Heart right ventricle (tissue), 16 donors: ENCODE data around the gene SNX6. TPM values are rescaled to one million over a fixed set of nuclear protein-coding genes. Genes with fewer than 3 reads are reported as not detected.

ENCODE experiments used
- ATAC-seq, 8 donors: fragments of 200-7000 bp; cut with Tn5 transposase; one replicate each; pipeline ENCODE4 v1.9.1; 2020; ENCODE audit warnings: mild to moderate bottlenecking in 8 of 8, moderate library complexity in 8 of 8, moderate number of reproducible peaks in 1 of 8
- DNase-seq, 2 donors: peaks; one replicate each; pipeline ENCODE4 v3.0.0-alpha.2; 2020
- H3K27ac ChIP-seq, 10 donors: fragments of 200-600 bp; sonication (generic) in 2 of 10; one replicate each; pipeline versions ENCODE4 v1.5.0 to v1.8.0; 2020 to 2022; ENCODE audit warnings: mild to moderate bottlenecking in 3 of 10
- H3K27me3 ChIP-seq, 7 donors: fragments of 200-600 bp; one replicate each; pipeline ENCODE4 v1.8.0; 2021 to 2022; ENCODE audit warnings: mild to moderate bottlenecking in 2 of 7
- H3K36me3 ChIP-seq, 9 donors: fragments of 200-600 bp; sonication (generic) in 1 of 9; one replicate each; pipeline versions ENCODE4 v1.5.0 to v1.8.0; 2020 to 2022; ENCODE audit warnings: mild to moderate bottlenecking in 2 of 9
- H3K4me1 ChIP-seq, 9 donors: fragments of 200-600 bp; sonication (generic) in 1 of 9; one replicate each; pipeline versions ENCODE4 v1.5.0 to v1.8.0; 2020 to 2022; ENCODE audit warnings: mild to moderate bottlenecking in 4 of 9
- H3K4me3 ChIP-seq, 10 donors: fragments of 200-600 bp; sonication (generic) in 2 of 10; one replicate each; pipeline versions ENCODE4 v1.5.0 to v1.8.0; 2020 to 2022; ENCODE audit warnings: mild to moderate bottlenecking in 7 of 10, moderate library complexity in 2 of 10
- H3K9me3 ChIP-seq, 11 donors: fragments of 200-600 bp in 10 of 11; sonication (generic) in 2 of 11; one replicate each; pipeline versions ENCODE4 v1.5.0 to v1.8.0; 2013 to 2022; ENCODE audit warnings: mild to moderate bottlenecking in 2 of 11, control low read depth in 1 of 11, moderate library complexity in 1 of 11
- CTCF ChIP-seq, 9 donors: fragments of 200-600 bp; sonication (generic) in 2 of 9; IDR thresholded peaks; one replicate each; pipeline versions ENCODE4 v1.5.0 to v1.8.0; 2021 to 2022; ENCODE audit warnings: antibody characterized with exemption in 9 of 9, mild to moderate bottlenecking in 5 of 9, moderate library complexity in 1 of 9
- WGBS, 2 donors: extraction: QIAGEN DNeasy Blood & Tissue Kit; methylation state at CpG; one replicate each; pipeline ENCODE4 v1.1.7; 2013; ENCODE audit warnings: inconsistent platforms in 1 of 2; 5-methylcytosine and 5-hydroxymethylcytosine counted together
- intact Hi-C, 10 donors: fragments of 100-400 bp; cut with DNase I; formaldehyde crosslinking; loops; one replicate each; pipeline versions ENCODE4 v1.11.1 to v1.14.2; 2022
- polyA plus RNA-seq, 2 donors: library from polyadenylated mRNA; stranded (reverse); fragments of 200-250 nt; gene quantifications; one replicate each; pipeline ENCODE4 v1.2.3, GENCODE V29; 2013
- total RNA-seq, 10 donors: library from RNA; stranded (reverse); fragmentation: NEBNext Ultra II Directional in 3 of 10; extraction: Animal tissue kit (Norgen Biotek cat#: 25700) in 3 of 10; gene quantifications; one replicate each; pipeline versions ENCODE4 v1.2.1 to v1.2.4, GENCODE V29; 2021 to 2023
- donor health status: Arrhythmogenic right ventricular cardiomyopathy.
- donor health status: ischemic (EF 13 %, LVEDD 7.1; RV severe dilation, severe dysfunction).
- donor health status: healthy with polysubstance abuse.
- donor health status: DM: no; HTN: yes; CAD: no.
- donor health status: DM: no; HTN: no; CAD: no.
- donor health status: ischemic (EF 25% LVEDD 6.9; RV normal size, moderate dysfunction).
- donor health status: ischemic (EF 25% LVEDD 5.7; RV mildly dilated, moderate dysfunction).
- donor health status: healthy.
- donor health status: DM: yes; HTN: yes; CAD: no.
- donor health status: Ischemic cardiomyopathy.
- donor health status: ischemic (EF 35%, LVEDD 5.7; RV mildly dilated, moderate dysfunction).
- donor health status: nonischemic (EF 11% LVEDD 7.7; RV severe dilation, severe dysfunction).
- donor health status: DM: yes; HTN: yes; CAD: no.
- donor health status: PGD.
- donor health status: ischemic (EF 29% LVEDD 5.4; RV normal size, mild dysfunction).
- donor health status: nonischemic (EF 23%, LVEDD 6.1; RV moderate dilation, normal function).

Gene SNX6
- total and polyA plus RNA-seq, 12 donors, result 17.3 to 89.8 (median 57.3) TPM

GRCh38 chr14:34592623-34593022 lies 37.3 kb downstream of the SNX6 start:
- ATAC-seq (peak; percentile 80 to 95 (median 88)), DNase-seq (peak in 1 of 2 donors; percentile 40)
- H3K9me3 ChIP-seq, result no peaks in the 10 kb centered on the region
- peaks cover 0 to 12% (median 3%) of the 10 kb centered on the region in 9 donors for H3K4me1 ChIP-seq
- H3K4me3 ChIP-seq, result no peak overlapping the region
- peaks cover 0 to 100% (median 86%) of the 10 kb centered on the region in 9 donors for H3K36me3 ChIP-seq
- H3K27ac ChIP-seq, result peak overlapping the region in 8 of 10 donors; percentile 4 to 73 (median 46)
- TF ChIP-seq CTCF (IDR thresholded peaks at IDR 0.05), result no peak
- 45 to 62% methylated on average over 5 of the region's 5 CpGs for WGBS, 2 donors
- intact Hi-C loops, result no loop called here
- H3K27me3 ChIP-seq, result no peaks in the 10 kb centered on the region

- no peak for ATAC-seq
- 85 to 92% methylated on average over 6 of the region's 6 CpGs for WGBS, 2 donors
- TF ChIP-seq CTCF (IDR thresholded peaks at IDR 0.05), result no peak
- no peaks in the 10 kb centered on the region for H3K9me3 ChIP-seq
- DNase-seq, result no peak
- peaks cover 0 to 100% (median 67%) of the 10 kb centered on the region in 9 donors for H3K36me3 ChIP-seq
- H3K4me3 ChIP-seq, result no peak overlapping the region
- no peaks in the 10 kb centered on the region for H3K4me1 ChIP-seq
- H3K27me3 ChIP-seq, result no peaks in the 10 kb centered on the region
- no peak overlapping the region for H3K27ac ChIP-seq
- intact Hi-C loops, result no loop called here
These were observed 46.4 kb downstream of the SNX6 start for GRCh38 chr14:34583525-34583924.

- H3K9me3 ChIP-seq, result no peaks in the 10 kb centered on the region
- peaks cover 0 to 100% (median 65%) of the 10 kb centered on the region in 9 donors for H3K36me3 ChIP-seq
- TF ChIP-seq CTCF (IDR thresholded peaks at IDR 0.05), result no peak
- 97 to 98% methylated on average over 9 of the region's 11 CpGs for WGBS, 2 donors
- intact Hi-C loops, result no loop called here
- no peaks in the 10 kb centered on the region for H3K4me1 ChIP-seq
- no peak overlapping the region for H3K27ac ChIP-seq
- ATAC-seq (no peak), DNase-seq (no peak)
- H3K27me3 ChIP-seq, result no peaks in the 10 kb centered on the region
- no peak overlapping the region for H3K4me3 ChIP-seq
These were observed 47.7 kb downstream of the SNX6 start for GRCh38 chr14:34582117-34582680.

- intact Hi-C loops, result no loop called here
- H3K27me3 ChIP-seq, result no peaks in the 10 kb centered on the region
- peaks cover 0 to 100% (median 62%) of the 10 kb centered on the region in 9 donors for H3K36me3 ChIP-seq
- WGBS, 2 donors, result 96 to 99% methylated on average over 5 of the region's 5 CpGs
- no peaks in the 10 kb centered on the region for H3K9me3 ChIP-seq
- TF ChIP-seq CTCF (IDR thresholded peaks at IDR 0.05), result no peak
- DNase-seq (no peak), ATAC-seq (no peak)
- no peak overlapping the region for H3K4me3 ChIP-seq
- H3K27ac ChIP-seq, result no peak overlapping the region
- no peaks in the 10 kb centered on the region for H3K4me1 ChIP-seq
These were observed 49.6 kb downstream of the SNX6 start for GRCh38 chr14:34580381-34580780.
